Measurements from ENCODE around the gene PLD5.
"Not testable (repeated sequence)": the region's sequence is repeated elsewhere in the genome, so short reads cannot be mapped to it uniquely, and the experiment has no call there.

PLD5 gene

GRCh38 chr1:242139442-242139841 is 385.1 kb downstream of the PLD5 start:
- no peak for DNase-seq

- no peak for DNase-seq
Measured at GRCh38 chr1:242133796-242134195, 390.7 kb downstream of the PLD5 start.

- DNase-seq, result no peak
Measured at GRCh38 chr1:242133351-242133750, 391.1 kb downstream of the PLD5 start.

GRCh38 chr1:242132121-242132817 is 392.2 kb downstream of the PLD5 start:
- no peak for DNase-seq

- no peak for DNase-seq
Measured at GRCh38 chr1:242128951-242129502, 395.5 kb downstream of the PLD5 start.

GRCh38 chr1:242120432-242120831 is 404.1 kb downstream of the PLD5 start:
- no peak for DNase-seq

GRCh38 chr1:242100921-242101320 is 423.6 kb downstream of the PLD5 start:
- no peak for DNase-seq

GRCh38 chr1:242097283-242097682 is 427.2 kb downstream of the PLD5 start:
- not testable (repeated sequence) for DNase-seq

GRCh38 chr1:242093116-242093515 is 431.4 kb downstream of the PLD5 start:
- no peak for DNase-seq

- DNase-seq, result no peak
Measured at GRCh38 chr1:242089911-242090310, 434.6 kb downstream of the PLD5 start.

- DNase-seq, result no peak
Measured at GRCh38 chr1:242088875-242089274, 435.6 kb downstream of the PLD5 start.

- DNase-seq, result no peak
Measured at GRCh38 chr1:242086706-242087105, 437.8 kb downstream of the PLD5 start.

GRCh38 chr1:242086093-242086492 is 438.4 kb downstream of the PLD5 start:
- no peak for DNase-seq

GRCh38 chr1:242083742-242084141 is 440.8 kb downstream of the PLD5 start:
- no peak for DNase-seq

GRCh38 chr1:242081446-242081845 is 443.1 kb downstream of the PLD5 start:
- no peak for DNase-seq

GRCh38 chr1:242065813-242066212 is 458.7 kb downstream of the PLD5 start:
- no peak for DNase-seq

- no peak for DNase-seq
Measured at GRCh38 chr1:242062271-242062670, 462.2 kb downstream of the PLD5 start.

GRCh38 chr1:242059976-242060375 is 464.5 kb downstream of the PLD5 start:
- no peak for DNase-seq

GRCh38 chr1:242058582-242058981 is 465.9 kb downstream of the PLD5 start:
- DNase-seq, result not testable (repeated sequence)

- not testable (repeated sequence) for DNase-seq
Measured at GRCh38 chr1:242058181-242058580, 466.3 kb downstream of the PLD5 start.

- DNase-seq, result no peak
Measured at GRCh38 chr1:242057745-242058115, 466.8 kb downstream of the PLD5 start.

- no peak for DNase-seq
Measured at GRCh38 chr1:242056988-242057744, 467.3 kb downstream of the PLD5 start.

- DNase-seq, result no peak
Measured at GRCh38 chr1:242055749-242056320, 468.7 kb downstream of the PLD5 start.

GRCh38 chr1:242043165-242043564 is 481.3 kb downstream of the PLD5 start:
- no peak for DNase-seq

Measured in activated CD4-positive, CD25-positive, alpha-beta regulatory T cell (primary cell).